H9 (cell line): ENCODE data around the gene TTC39A. TPM values are rescaled to one million over a fixed set of nuclear protein-coding genes. Genes with fewer than 3 reads are reported as not detected.

Experiments used
- DNase-seq: peaks from one replicate; pipeline ENCODE4 v3.0.0-alpha.2; 2017
- H2AFZ ChIP-seq: one replicate; pipeline ENCODE4 v1.6.1; 2013; ENCODE audit warnings: mild to moderate bottlenecking, low read length, control low read depth, moderate library complexity
- H2AK5ac ChIP-seq: 2 replicates; pipeline ENCODE4 v1.6.1; 2013; ENCODE audit warnings: low read length, control low read depth, mixed read lengths; ENCODE audit not compliant: insufficient read length
- H2BK120ac ChIP-seq: one replicate; pipeline ENCODE4 v1.6.1; 2013; ENCODE audit warnings: low read depth, mild to moderate bottlenecking, low read length, control low read depth, inconsistent platforms; ENCODE audit not compliant: poor library complexity, severe bottlenecking
- H2BK12ac ChIP-seq: 2 replicates; pipeline ENCODE4 v1.6.1; 2013; ENCODE audit warnings: low read length, control low read depth, mixed read lengths, low read depth; ENCODE audit not compliant: insufficient read length
- H2BK15ac ChIP-seq: 2 replicates; pipeline ENCODE4 v1.6.1; 2013; ENCODE audit warnings: low read depth, low read length, control low read depth
- H2BK20ac ChIP-seq: one replicate; pipeline ENCODE4 v1.6.1; 2013; ENCODE audit warnings: low read depth, mild to moderate bottlenecking, low read length, control low read depth, inconsistent platforms; ENCODE audit not compliant: poor library complexity, severe bottlenecking
- H2BK5ac ChIP-seq: 2 replicates; pipeline ENCODE4 v1.6.1; 2013; ENCODE audit warnings: low read length, control low read depth, mixed read lengths; ENCODE audit not compliant: insufficient read length
- H3K14ac ChIP-seq: 2 replicates; pipeline ENCODE4 v1.6.1; 2013; ENCODE audit warnings: low read length, control low read depth; ENCODE audit not compliant: insufficient read depth
- H3K18ac ChIP-seq: 2 replicates; pipeline ENCODE4 v1.6.1; 2013; ENCODE audit warnings: low read depth, mild to moderate bottlenecking, mixed read lengths, low read length, control low read depth; ENCODE audit not compliant: insufficient read length
- H3K23ac ChIP-seq: 2 replicates; pipeline ENCODE4 v1.6.1; 2013; ENCODE audit warnings: low read length, control low read depth, mixed read lengths, low read depth; ENCODE audit not compliant: insufficient read length
- H3K23me2 ChIP-seq: 2 replicates; pipeline ENCODE4 v1.6.1; 2013; ENCODE audit warnings: low read depth, mild to moderate bottlenecking, mixed read lengths, low read length, control low read depth; ENCODE audit not compliant: insufficient read length, poor library complexity, severe bottlenecking
- H3K27ac ChIP-seq: 2 replicates; pipeline ENCODE4 v1.5.1; 2013; ENCODE audit warnings: low read length, control low read depth, mixed read lengths, low read depth; ENCODE audit not compliant: insufficient read length
- H3K27me3 ChIP-seq: 2 replicates; pipeline ENCODE4 v1.6.1; 2013; ENCODE audit warnings: low read length, control low read depth, inconsistent platforms; ENCODE audit not compliant: insufficient read depth
- H3K4ac ChIP-seq: 2 replicates; pipeline ENCODE4 v1.6.1; 2013; ENCODE audit warnings: low read depth, mild to moderate bottlenecking, control low read depth, inconsistent platforms, low read length, moderate library complexity
- H3K4me1 ChIP-seq: 2 replicates; pipeline ENCODE4 v1.6.1; 2013; ENCODE audit warnings: low read length, control low read depth, inconsistent platforms; ENCODE audit not compliant: insufficient read depth
- H3K4me2 ChIP-seq: 2 replicates; pipeline ENCODE4 v1.6.1; 2013; ENCODE audit warnings: low read length, control low read depth, mixed read lengths; ENCODE audit not compliant: insufficient read length, insufficient read depth
- H3K56ac ChIP-seq: 2 replicates; pipeline ENCODE4 v1.6.1; 2013; ENCODE audit warnings: low read depth, mild to moderate bottlenecking, mixed read lengths, low read length, control low read depth; ENCODE audit not compliant: insufficient read length
- H3K79me1 ChIP-seq: 2 replicates; pipeline ENCODE4 v1.6.1; 2013; ENCODE audit warnings: low read depth, mild to moderate bottlenecking, moderate library complexity, low read length, control low read depth, inconsistent platforms; ENCODE audit not compliant: insufficient read depth, poor library complexity, severe bottlenecking
- H3K79me2 ChIP-seq: 2 replicates; pipeline ENCODE4 v1.6.1; 2013; ENCODE audit warnings: low read length, control low read depth, inconsistent platforms; ENCODE audit not compliant: insufficient read depth
- H3K9ac ChIP-seq: 2 replicates; pipeline ENCODE4 v1.6.1; 2013; ENCODE audit warnings: low read length, control low read depth, mixed read lengths; ENCODE audit not compliant: insufficient read length; ENCODE audit errors: extremely low read depth
- H3K9me3 ChIP-seq: one replicate; pipeline ENCODE4 v1.6.1; 2013; ENCODE audit warnings: low read depth, low read length, inconsistent platforms; ENCODE audit not compliant: control insufficient read depth
- H3T11ph ChIP-seq: one replicate; pipeline ENCODE4 v1.6.1; 2013; ENCODE audit warnings: mild to moderate bottlenecking, low read length, control low read depth, inconsistent platforms
- H4K20me1 ChIP-seq: one replicate; pipeline ENCODE4 v1.6.1; 2013; ENCODE audit not compliant: control insufficient read depth, insufficient read length, insufficient read depth
- H4K5ac ChIP-seq: 2 replicates; pipeline ENCODE4 v1.6.1; 2013; ENCODE audit warnings: low read depth, mild to moderate bottlenecking, mixed read lengths, low read length, control low read depth; ENCODE audit not compliant: insufficient read length
- H4K8ac ChIP-seq: replicated peaks from 2 replicates; pipeline ENCODE4 v1.6.1; 2013; ENCODE audit warnings: low read length, control low read depth, mixed read lengths, low read depth; ENCODE audit not compliant: insufficient read length
- H4K91ac ChIP-seq: 2 replicates; pipeline ENCODE4 v1.6.1; 2013; ENCODE audit warnings: low read depth, mild to moderate bottlenecking, moderate library complexity, mixed read lengths, low read length, control low read depth; ENCODE audit not compliant: insufficient read length
- H3K27ac Mint-ChIP-seq, 3 experiments: 2 replicates in 2 of 3; 3 replicates in 1 of 3; pipeline ENCODE4 v1.8.0; 2020 to 2021; ENCODE audit warnings: mixed read lengths in 3 of 3, mild to moderate bottlenecking in 1 of 3, moderate library complexity in 1 of 3
- H3K27me3 Mint-ChIP-seq: 2 replicates; pipeline ENCODE4 v1.8.0; 2021; ENCODE audit warnings: low read depth, mild to moderate bottlenecking, moderate library complexity, mixed read lengths
- H3K36me3 Mint-ChIP-seq, 3 experiments: 2 replicates in 2 of 3; 3 replicates in 1 of 3; pipeline ENCODE4 v1.8.0; 2020 to 2021; ENCODE audit warnings: low read depth in 3 of 3, mixed read lengths in 3 of 3; ENCODE audit not compliant: insufficient read depth in 1 of 3
- H3K4me1 Mint-ChIP-seq, 2 experiments: 2 replicates each; pipeline ENCODE4 v1.8.0; 2020; ENCODE audit warnings: mixed read lengths in 2 of 2
- H3K4me3 Mint-ChIP-seq, 2 experiments: 2 replicates in 1 of 2; 3 replicates in 1 of 2; pipeline ENCODE4 v1.8.0; 2020 to 2021; ENCODE audit warnings: mild to moderate bottlenecking in 2 of 2, mixed read lengths in 2 of 2, moderate library complexity in 1 of 2
- H3K9me3 Mint-ChIP-seq, 2 experiments: 2 replicates in 1 of 2; 3 replicates in 1 of 2; pipeline ENCODE4 v1.8.0; 2020; ENCODE audit warnings: mild to moderate bottlenecking in 2 of 2, mixed read lengths in 2 of 2, moderate library complexity in 1 of 2
- CTCF ChIP-seq: fragments of 200-600 bp; sonication (generic); conservative IDR thresholded peaks from 3 replicates; pipeline ENCODE4 v1.8.0; 2021; ENCODE audit warnings: antibody characterized with exemption, mild to moderate bottlenecking
- WGBS: extraction: QIAGEN DNeasy Blood & Tissue Kit; methylation state at CpG from one replicate; pipeline ENCODE4 v1.1.7; 2013; ENCODE audit warnings: missing lambda C conversion rate, low lambda C conversion rate, mixed read lengths; ENCODE audit not compliant: insufficient read length; ENCODE audit errors: extremely low coverage; 5-methylcytosine and 5-hydroxymethylcytosine counted together
- total RNA-seq: library from RNA; stranded (reverse); gene quantifications from 2 replicates; pipeline ENCODE4 v1.2.1, GENCODE V29; 2021

Gene TTC39A
- total RNA-seq, 1 experiment from 2014 or later = 7.7 TPM

- Mint-ChIP-seq H3K27me3 (0 out of 2 replicates have a peak, but pooled peaks cover 1% of the 10 kb centered on the region), H3K36me3 (no peaks in the 10 kb centered on the region), H3K27ac (no peak overlapping the region), H3K4me1 (peaks cover 11 to 14% of the 10 kb centered on the region in 2 experiments), H3K9me3 (no peaks in the 10 kb centered on the region), H3K4me3 (no peak overlapping the region)
- no peak overlapping the region for H3K23ac ChIP-seq
- no peak for DNase-seq
- no peak overlapping the region for H3T11ph ChIP-seq
- H4K20me1 ChIP-seq = no peaks in the 10 kb centered on the region
- no peak for TF ChIP-seq CTCF
- H3K23me2 ChIP-seq = no peaks in the 10 kb centered on the region
- no peak overlapping the region for H3K18ac ChIP-seq
- H3K56ac ChIP-seq = no peak overlapping the region
- no peak overlapping the region for H3K14ac ChIP-seq
- H2BK15ac ChIP-seq = no peak overlapping the region
- H4K5ac ChIP-seq = no peak overlapping the region
- H2BK120ac ChIP-seq = no peak overlapping the region
- no peak overlapping the region for H3K9ac ChIP-seq
- no peaks in the 10 kb centered on the region for H3K79me1 ChIP-seq
- no peak overlapping the region for H2BK20ac ChIP-seq
- H3K4ac ChIP-seq = no peak overlapping the region
- no peaks in the 10 kb centered on the region for H3K4me1 ChIP-seq
- no peak overlapping the region for H2AFZ ChIP-seq
- H2BK5ac ChIP-seq = no peak overlapping the region
- H4K8ac ChIP-seq = no peak overlapping the region
- H3K4me2 ChIP-seq = no peak overlapping the region
- H3K27me3 ChIP-seq = no peaks in the 10 kb centered on the region
- H3K9me3 ChIP-seq = no peaks in the 10 kb centered on the region
- no peaks in the 10 kb centered on the region for H3K79me2 ChIP-seq
- WGBS = no CpG with 5 or more reads among the region's 8 CpGs
- H4K91ac ChIP-seq = no peak overlapping the region
- no peak overlapping the region for H3K27ac ChIP-seq
- no peak overlapping the region for H2BK12ac ChIP-seq
- H2AK5ac ChIP-seq = no peak overlapping the region
These were observed 40.5 kb downstream of the TTC39A start for GRCh38 chr1:51289676-51290488.
